ENCODE measurements around the gene PGLYRP3. TPM values are rescaled to one million over a fixed set of nuclear protein-coding genes. Genes with fewer than 3 reads are reported as not detected.

The PGLYRP3 gene, protein sequence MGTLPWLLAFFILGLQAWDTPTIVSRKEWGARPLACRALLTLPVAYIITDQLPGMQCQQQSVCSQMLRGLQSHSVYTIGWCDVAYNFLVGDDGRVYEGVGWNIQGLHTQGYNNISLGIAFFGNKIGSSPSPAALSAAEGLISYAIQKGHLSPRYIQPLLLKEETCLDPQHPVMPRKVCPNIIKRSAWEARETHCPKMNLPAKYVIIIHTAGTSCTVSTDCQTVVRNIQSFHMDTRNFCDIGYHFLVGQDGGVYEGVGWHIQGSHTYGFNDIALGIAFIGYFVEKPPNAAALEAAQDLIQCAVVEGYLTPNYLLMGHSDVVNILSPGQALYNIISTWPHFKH
- total RNA-seq = 0.53 and 4.6 TPM in 2 replicates

DNA sequence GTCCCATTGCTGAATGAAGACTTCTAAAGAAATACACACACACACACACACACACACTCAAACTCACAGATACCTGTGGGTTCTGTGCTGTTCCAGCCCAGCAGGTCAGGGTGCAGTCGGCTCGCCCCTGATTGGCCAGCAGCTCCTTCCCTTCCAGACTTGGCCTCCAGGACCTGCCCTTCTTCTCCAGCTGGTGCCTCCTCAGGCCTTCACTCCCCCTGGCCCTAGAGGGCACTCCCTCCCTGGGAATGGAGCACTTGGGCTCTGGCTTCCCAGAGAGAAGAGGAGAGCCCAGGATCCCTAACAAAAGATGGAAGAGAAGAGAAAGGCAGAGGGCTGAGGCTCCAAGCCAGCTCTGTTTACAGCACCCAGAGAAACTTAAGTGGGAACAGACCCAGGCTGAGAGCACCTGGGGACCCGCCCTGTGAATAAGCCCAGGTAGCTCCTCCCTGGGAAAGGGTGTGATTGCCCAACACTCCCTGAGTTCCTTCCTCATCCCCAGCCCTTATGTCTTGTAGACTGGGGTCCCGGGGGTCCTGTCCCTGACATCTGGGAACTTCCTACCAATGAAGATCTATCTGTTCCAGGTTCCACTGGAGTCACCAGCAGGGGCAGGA lies at the start of gene PGLYRP3:
PGLYRP3 (minus strand) TSS at position 383 of the 617 bp plus-strand sequence. CDS start 2,287 bp downstream, outside the sequence.
- no peaks in the 10 kb centered on the region for H3K27me3 ChIP-seq (ENCODE audit: control insufficient read depth, insufficient read depth, low read length)
- DNase-seq (ENCODE audit: low read depth) = peak; percentile 55
- FAIRE-seq = peak; percentile 94
- H3K36me3 ChIP-seq (ENCODE audit: control insufficient read depth, insufficient read depth, low read length) = no peaks in the 10 kb centered on the region
- TF ChIP-seq, protein P1, sequence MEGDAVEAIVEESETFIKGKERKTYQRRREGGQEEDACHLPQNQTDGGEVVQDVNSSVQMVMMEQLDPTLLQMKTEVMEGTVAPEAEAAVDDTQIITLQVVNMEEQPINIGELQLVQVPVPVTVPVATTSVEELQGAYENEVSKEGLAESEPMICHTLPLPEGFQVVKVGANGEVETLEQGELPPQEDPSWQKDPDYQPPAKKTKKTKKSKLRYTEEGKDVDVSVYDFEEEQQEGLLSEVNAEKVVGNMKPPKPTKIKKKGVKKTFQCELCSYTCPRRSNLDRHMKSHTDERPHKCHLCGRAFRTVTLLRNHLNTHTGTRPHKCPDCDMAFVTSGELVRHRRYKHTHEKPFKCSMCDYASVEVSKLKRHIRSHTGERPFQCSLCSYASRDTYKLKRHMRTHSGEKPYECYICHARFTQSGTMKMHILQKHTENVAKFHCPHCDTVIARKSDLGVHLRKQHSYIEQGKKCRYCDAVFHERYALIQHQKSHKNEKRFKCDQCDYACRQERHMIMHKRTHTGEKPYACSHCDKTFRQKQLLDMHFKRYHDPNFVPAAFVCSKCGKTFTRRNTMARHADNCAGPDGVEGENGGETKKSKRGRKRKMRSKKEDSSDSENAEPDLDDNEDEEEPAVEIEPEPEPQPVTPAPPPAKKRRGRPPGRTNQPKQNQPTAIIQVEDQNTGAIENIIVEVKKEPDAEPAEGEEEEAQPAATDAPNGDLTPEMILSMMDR (IDR thresholded peaks at IDR 0.05; ENCODE audit: insufficient read depth, low read length, severe bottlenecking) = no peak
- no peak within 1 kb of the TSS for H3K4me3 ChIP-seq (ENCODE audit: low read depth, low read length)

DNA sequence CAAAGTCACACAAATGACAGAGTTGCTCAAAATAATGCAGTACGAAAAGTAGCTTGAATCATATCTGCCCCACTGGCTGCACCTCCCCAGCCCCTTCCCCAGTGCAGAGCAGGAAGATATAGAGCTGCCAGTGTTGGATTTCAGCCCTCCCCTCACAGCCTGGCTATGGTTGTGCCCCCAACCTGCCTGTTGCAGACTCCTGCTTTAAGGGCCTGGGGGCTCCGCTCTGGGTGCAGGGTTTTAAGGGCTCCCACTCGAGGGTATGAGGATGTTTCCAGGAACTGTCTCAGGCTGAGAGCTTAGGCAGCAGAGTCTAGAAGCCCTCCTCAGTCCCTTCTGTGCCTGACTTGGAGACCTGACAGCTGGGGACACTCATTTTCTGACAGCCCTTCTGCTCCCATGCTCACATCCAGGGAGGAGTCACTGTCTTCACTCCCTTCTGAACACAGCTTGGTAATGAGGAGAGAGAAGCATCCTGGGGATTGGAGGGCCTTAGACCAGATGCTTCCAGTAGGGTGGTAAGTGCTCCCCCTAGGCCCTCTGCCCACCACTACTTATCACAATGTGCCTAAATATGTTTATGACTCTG lies 49.5 kb upstream of the PGLYRP3 start:
- FAIRE-seq = no peak
- Histone ChIP-seq H3K4me3 (ENCODE audit: low read depth, low read length) (no peak overlapping the region), H3K36me3 (ENCODE audit: control insufficient read depth, insufficient read depth, low read length) (no peaks in the 10 kb centered on the region), H3K27me3 (ENCODE audit: control insufficient read depth, insufficient read depth, low read length) (no peaks in the 10 kb centered on the region)
- TF ChIP-seq, protein P1 (IDR thresholded peaks at IDR 0.05; ENCODE audit: insufficient read depth, low read length, severe bottlenecking) = no peak
- DNase-seq (ENCODE audit: low read depth) = no peak

DNA sequence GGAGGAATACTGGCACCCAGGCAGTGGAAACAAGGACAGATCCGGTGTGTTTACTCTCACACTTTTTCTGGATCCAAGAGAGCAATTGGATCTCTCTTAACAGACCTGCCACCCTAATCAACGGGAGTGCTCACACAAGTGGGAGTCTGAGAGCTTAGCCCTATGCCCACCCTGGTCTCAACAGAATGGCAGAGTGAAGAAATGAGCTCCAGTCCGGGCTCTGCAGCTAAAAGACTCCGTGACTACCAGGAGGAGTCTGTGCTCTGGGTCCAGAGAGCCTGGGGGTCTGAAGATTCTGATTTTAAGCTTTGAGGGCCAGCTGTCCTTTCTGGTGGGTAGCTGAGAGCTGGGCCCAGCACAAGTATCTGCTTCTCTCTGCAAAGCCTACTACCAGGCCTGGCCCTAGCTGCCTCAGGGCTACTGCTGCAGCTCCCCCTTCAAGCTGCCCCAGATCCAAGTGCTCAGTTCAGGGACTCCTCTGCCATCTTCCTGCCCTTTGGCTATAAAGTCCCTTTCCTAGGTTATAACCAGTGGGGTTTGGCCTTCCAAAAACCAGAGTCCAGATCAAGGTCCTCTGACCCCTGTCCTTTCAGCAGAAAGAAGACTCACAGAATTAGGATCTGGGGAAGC lies 48.8 kb upstream of the PGLYRP3 start:
- H3K27me3 ChIP-seq (ENCODE audit: control insufficient read depth, insufficient read depth, low read length) = no peaks in the 10 kb centered on the region
- H3K4me3 ChIP-seq (ENCODE audit: low read depth, low read length) = no peak overlapping the region
- DNase-seq (ENCODE audit: low read depth) (no peak), FAIRE-seq (no peak)
- H3K36me3 ChIP-seq (ENCODE audit: control insufficient read depth, insufficient read depth, low read length) = no peaks in the 10 kb centered on the region
- TF ChIP-seq, protein P1 (IDR thresholded peaks at IDR 0.05; ENCODE audit: insufficient read depth, low read length, severe bottlenecking) = no peak

DNA sequence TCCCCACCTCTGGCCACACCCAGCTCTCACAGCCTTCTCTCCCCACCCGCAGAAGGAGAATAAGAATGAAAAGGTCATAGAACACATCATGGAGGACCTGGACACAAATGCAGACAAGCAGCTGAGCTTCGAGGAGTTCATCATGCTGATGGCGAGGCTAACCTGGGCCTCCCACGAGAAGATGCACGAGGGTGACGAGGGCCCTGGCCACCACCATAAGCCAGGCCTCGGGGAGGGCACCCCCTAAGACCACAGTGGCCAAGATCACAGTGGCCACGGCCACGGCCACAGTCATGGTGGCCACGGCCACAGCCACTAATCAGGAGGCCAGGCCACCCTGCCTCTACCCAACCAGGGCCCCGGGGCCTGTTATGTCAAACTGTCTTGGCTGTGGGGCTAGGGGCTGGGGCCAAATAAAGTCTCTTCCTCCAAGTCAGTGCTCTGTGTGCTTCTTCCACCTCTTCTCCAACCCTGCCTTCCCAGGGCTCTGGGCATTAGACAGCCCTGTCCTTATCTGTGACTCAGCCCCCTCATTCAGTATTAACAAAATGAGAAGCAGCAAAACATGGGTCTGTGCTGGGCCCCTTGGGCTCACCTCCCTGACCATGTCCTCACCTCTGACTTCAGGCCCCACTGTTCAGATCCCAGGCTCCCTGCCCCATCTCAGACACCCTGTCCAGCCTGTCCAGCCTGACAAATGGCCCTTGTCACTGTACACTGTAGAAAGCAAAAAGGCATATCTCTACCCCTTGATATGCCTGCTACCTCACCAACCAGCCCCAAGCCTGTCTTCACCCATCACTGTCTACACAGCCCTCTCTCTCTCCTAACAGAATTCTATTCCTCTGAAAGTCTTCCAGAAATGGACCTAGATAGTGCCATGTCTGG lies 48.1 kb upstream of the PGLYRP3 start:
- Histone ChIP-seq H3K27me3 (ENCODE audit: control insufficient read depth, insufficient read depth, low read length) (no peaks in the 10 kb centered on the region), H3K4me3 (ENCODE audit: low read depth, low read length) (no peak overlapping the region), H3K36me3 (ENCODE audit: control insufficient read depth, insufficient read depth, low read length) (no peaks in the 10 kb centered on the region)
- FAIRE-seq = no peak
- TF ChIP-seq, protein P1 (IDR thresholded peaks at IDR 0.05; ENCODE audit: insufficient read depth, low read length, severe bottlenecking) = no peak
- no peak for DNase-seq (ENCODE audit: low read depth)

DNA sequence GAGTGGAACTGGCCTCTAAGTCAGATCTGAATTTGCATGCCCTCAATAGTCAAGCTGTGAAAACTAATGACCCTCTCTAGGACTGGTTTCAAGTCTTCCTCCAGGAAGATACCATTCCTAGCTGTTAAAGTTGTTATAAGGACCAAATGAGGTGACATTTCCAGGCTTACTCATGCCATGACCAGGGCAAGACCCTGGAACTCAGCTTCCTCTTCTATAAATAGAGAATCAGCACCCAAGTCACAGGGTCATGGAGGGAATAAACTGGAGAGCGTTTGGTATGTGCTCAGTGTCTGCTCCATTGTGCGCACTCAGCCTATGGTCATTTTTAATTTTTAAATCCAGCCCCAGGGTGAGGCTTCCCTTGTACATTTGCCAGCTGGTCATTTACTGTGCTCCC lies 47.4 kb upstream of the PGLYRP3 start:
- no peak for FAIRE-seq
- DNase-seq (ENCODE audit: low read depth) = no peak
- TF ChIP-seq, protein P1 (IDR thresholded peaks at IDR 0.05; ENCODE audit: insufficient read depth, low read length, severe bottlenecking) = no peak
- Histone ChIP-seq H3K27me3 (ENCODE audit: control insufficient read depth, insufficient read depth, low read length) (no peaks in the 10 kb centered on the region), H3K4me3 (ENCODE audit: low read depth, low read length) (no peak overlapping the region), H3K36me3 (ENCODE audit: control insufficient read depth, insufficient read depth, low read length) (no peaks in the 10 kb centered on the region)

Measured in bronchial epithelial cell (primary cell).